RCC 7860 (cell line): ENCODE data around the gene KIF21B.

ENCODE experiments used
- DNase-seq: peaks from one replicate; pipeline ENCODE4 v3.0.0-alpha.2; 2015; ENCODE audit warnings: low spot score
- FAIRE-seq: peaks from 2 replicates; lab custom pipeline; 2012; peaks lifted over from hg19 to GRCh38; lab: Jason Lieb, UNC

Gene KIF21B

GRCh38 chr1:201023517-201023902 lies at the start of gene KIF21B:
Gene KIF21B, minus strand, starts transcription at chr1:201023714. Its CDS starts 331 bp downstream, at chr1:201023383.
- FAIRE-seq (no peak), DNase-seq (no peak)

GRCh38 chr1:201072922-201073321 lies 49.4 kb upstream of the KIF21B start:
- FAIRE-seq: no peak
- no peak for DNase-seq

- no peak for FAIRE-seq
- no peak for DNase-seq
Observed at GRCh38 chr1:201072149-201072548, 48.6 kb upstream of the KIF21B start.

GRCh38 chr1:201069636-201070035 lies 46.1 kb upstream of the KIF21B start:
- FAIRE-seq (no peak), DNase-seq (no peak)

- FAIRE-seq (no peak), DNase-seq (no peak)
Observed at GRCh38 chr1:201068976-201069375, 45.5 kb upstream of the KIF21B start.

- FAIRE-seq (no peak), DNase-seq (no peak)
Observed at GRCh38 chr1:201066986-201067385, 43.5 kb upstream of the KIF21B start.

- no peak for FAIRE-seq
- no peak for DNase-seq
Observed at GRCh38 chr1:201065686-201066085, 42.2 kb upstream of the KIF21B start.

- FAIRE-seq (no peak), DNase-seq (no peak)
Observed at GRCh38 chr1:201064806-201065205, 41.3 kb upstream of the KIF21B start.

GRCh38 chr1:201063145-201063544 lies 39.6 kb upstream of the KIF21B start:
- DNase-seq (no peak), FAIRE-seq (no peak)

GRCh38 chr1:201062511-201063091 lies 39.1 kb upstream of the KIF21B start:
- DNase-seq (no peak), FAIRE-seq (no peak)

GRCh38 chr1:201061886-201062285 lies 38.4 kb upstream of the KIF21B start:
- FAIRE-seq: no peak
- DNase-seq: no peak

- no peak for FAIRE-seq
Observed at GRCh38 chr1:201061049-201061448, 37.5 kb upstream of the KIF21B start.

GRCh38 chr1:201060586-201060985 lies 37.1 kb upstream of the KIF21B start:
- no peak for FAIRE-seq

More at GRCh38 chr1:201061049-201061448, 37.5 kb upstream of the KIF21B start:
- DNase-seq: no peak

GRCh38 chr1:201059871-201060555 lies 36.5 kb upstream of the KIF21B start:
- DNase-seq: no peak
- FAIRE-seq: no peak

More at GRCh38 chr1:201060586-201060985, 37.1 kb upstream of the KIF21B start:
- no peak for DNase-seq

- no peak for FAIRE-seq
- no peak for DNase-seq
Observed at GRCh38 chr1:201059401-201059800, 35.9 kb upstream of the KIF21B start.

- no peak for DNase-seq
- FAIRE-seq: no peak
Observed at GRCh38 chr1:201054091-201054543, 30.6 kb upstream of the KIF21B start.

- FAIRE-seq (no peak), DNase-seq (no peak)
Observed at GRCh38 chr1:201053155-201053860, 29.8 kb upstream of the KIF21B start.

- no peak for FAIRE-seq
- DNase-seq: no peak
Observed at GRCh38 chr1:201051399-201051798, 27.9 kb upstream of the KIF21B start.

- FAIRE-seq: no peak
- no peak for DNase-seq
Observed at GRCh38 chr1:201050515-201051277, 27.2 kb upstream of the KIF21B start.

- DNase-seq (no peak), FAIRE-seq (no peak)
Observed at GRCh38 chr1:201049248-201049831, 25.8 kb upstream of the KIF21B start.

- FAIRE-seq (no peak), DNase-seq (no peak)
Observed at GRCh38 chr1:201048521-201048920, 25.0 kb upstream of the KIF21B start.
